Psoas muscle (tissue), 8 donors: ENCODE results near the gene MOCS3. TPM values are rescaled to one million over a fixed set of nuclear protein-coding genes. Genes with fewer than 3 reads are reported as not detected.

Experiments
- ATAC-seq, 4 donors: fragments of 200-7000 bp; cut with Tn5 transposase; one replicate each; pipeline ENCODE4 v1.9.1; 2020; ENCODE audit warnings: moderate library complexity in 3 of 4, mild to moderate bottlenecking in 2 of 4
- DNase-seq, 2 donors: peaks; one replicate each; pipeline ENCODE4 v3.0.0-alpha.2; 2020
- H3K27ac ChIP-seq: fragments of 200-600 bp; one replicate; pipeline ENCODE4 v1.8.0; 2022
- H3K27me3 ChIP-seq, 3 donors: fragments of 200-600 bp in 1 of 3; one replicate each; pipeline versions ENCODE4 v1.6.1 to v1.8.0; 2013 to 2022; ENCODE audit warnings: low read length in 2 of 3, mild to moderate bottlenecking in 2 of 3, moderate library complexity in 1 of 3; ENCODE audit not compliant: insufficient read depth in 3 of 3
- H3K36me3 ChIP-seq, 2 donors: fragments of 200-600 bp in 1 of 2; one replicate each; pipeline versions ENCODE4 v1.6.1 to v1.8.0; 2013 to 2022; ENCODE audit warnings: low read depth in 1 of 2, mild to moderate bottlenecking in 1 of 2, moderate library complexity in 1 of 2; ENCODE audit not compliant: insufficient read depth in 1 of 2
- H3K4me1 ChIP-seq: fragments of 200-600 bp; one replicate; pipeline ENCODE4 v1.8.0; 2022
- H3K4me3 ChIP-seq: fragments of 200-600 bp; one replicate; pipeline ENCODE4 v1.8.0; 2022; ENCODE audit warnings: mild to moderate bottlenecking
- H3K9me3 ChIP-seq: fragments of 200-600 bp; one replicate; pipeline ENCODE4 v1.8.0; 2022
- WGBS, 3 donors: extraction: QIAGEN DNeasy Blood & Tissue Kit; methylation state at CpG; one replicate each; pipeline versions ENCODE4 v1.1.6 to v1.1.7; 2013; 5-methylcytosine and 5-hydroxymethylcytosine counted together
- intact Hi-C, 2 donors: fragments of 100-400 bp; cut with DNase I; formaldehyde crosslinking; loops; one replicate each; pipeline versions ENCODE4 v1.11.0 to v1.14.2; 2022
- polyA plus RNA-seq, 3 donors: library from polyadenylated mRNA; stranded (reverse); fragments of 200-250 nt; gene quantifications; one replicate each; pipeline ENCODE4 v1.2.3, GENCODE V29; 2013
- total RNA-seq, 4 donors: library from RNA; stranded (reverse); fragmentation: NEBNext Ultra II Directional in 2 of 4; extraction: Animal tissue kit (Norgen Biotek cat#: 25700) in 2 of 4; gene quantifications; one replicate each; pipeline versions ENCODE4 v1.2.1 to v1.2.4, GENCODE V29; 2021 to 2023
- TF ChIP-seq, protein P1 (sequence below): fragments of 200-600 bp; IDR thresholded peaks from one replicate; pipeline ENCODE4 v1.8.0; 2022; ENCODE audit warnings: antibody characterized with exemption
- donor health status: healthy with polysubstance abuse.
- donor health status: DM: no; HTN: no; CAD: no; lungs with moderate emphysema.
- donor health status: Bipolar disorder and iron deficiency.
- donor health status: healthy.
- donor health status: DM: yes; HTN: yes; CAD: no.
- donor health status: DM: no; HTN: no; CAD: no.
- donor health status: DM: no; HTN: no; CAD: no.
- donor health status: DM: yes; HTN: yes; CAD: no.

Gene MOCS3
- total and polyA plus RNA-seq, 7 donors: 2.1 to 5.9 (median 3.5) TPM

DNA sequence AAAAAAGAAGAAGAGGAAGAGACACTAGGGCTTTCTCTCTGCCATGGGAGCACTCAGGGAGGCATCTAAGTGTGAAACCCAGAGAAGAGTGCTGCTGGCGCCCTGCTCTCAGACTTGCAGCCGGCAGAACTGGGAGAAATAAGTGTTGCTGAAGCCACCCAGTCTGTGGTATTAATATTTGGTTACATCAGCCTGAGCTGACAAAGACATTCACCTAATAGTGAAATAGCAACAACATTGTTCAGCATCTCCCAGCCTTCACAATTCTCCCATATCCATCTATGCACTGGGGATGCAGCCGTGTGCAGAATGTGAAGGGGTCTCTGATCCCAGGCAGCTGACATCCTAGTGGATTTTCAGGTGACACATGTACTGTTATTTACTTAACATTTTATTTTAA, 52.3 kb downstream of the MOCS3 start:
- H3K9me3 ChIP-seq: no peaks in the 10 kb centered on the region
- no peaks in the 10 kb centered on the region for H3K4me1 ChIP-seq
- ATAC-seq: no peak
- no peak overlapping the region for H3K4me3 ChIP-seq
- H3K36me3 ChIP-seq: no peaks in the 10 kb centered on the region
- H3K27me3 ChIP-seq: peaks cover 0 to 31% (median 6%) of the 10 kb centered on the region in 3 donors
- DNase-seq: no peak
- intact Hi-C loops: no loop called here
- TF ChIP-seq, protein P1, sequence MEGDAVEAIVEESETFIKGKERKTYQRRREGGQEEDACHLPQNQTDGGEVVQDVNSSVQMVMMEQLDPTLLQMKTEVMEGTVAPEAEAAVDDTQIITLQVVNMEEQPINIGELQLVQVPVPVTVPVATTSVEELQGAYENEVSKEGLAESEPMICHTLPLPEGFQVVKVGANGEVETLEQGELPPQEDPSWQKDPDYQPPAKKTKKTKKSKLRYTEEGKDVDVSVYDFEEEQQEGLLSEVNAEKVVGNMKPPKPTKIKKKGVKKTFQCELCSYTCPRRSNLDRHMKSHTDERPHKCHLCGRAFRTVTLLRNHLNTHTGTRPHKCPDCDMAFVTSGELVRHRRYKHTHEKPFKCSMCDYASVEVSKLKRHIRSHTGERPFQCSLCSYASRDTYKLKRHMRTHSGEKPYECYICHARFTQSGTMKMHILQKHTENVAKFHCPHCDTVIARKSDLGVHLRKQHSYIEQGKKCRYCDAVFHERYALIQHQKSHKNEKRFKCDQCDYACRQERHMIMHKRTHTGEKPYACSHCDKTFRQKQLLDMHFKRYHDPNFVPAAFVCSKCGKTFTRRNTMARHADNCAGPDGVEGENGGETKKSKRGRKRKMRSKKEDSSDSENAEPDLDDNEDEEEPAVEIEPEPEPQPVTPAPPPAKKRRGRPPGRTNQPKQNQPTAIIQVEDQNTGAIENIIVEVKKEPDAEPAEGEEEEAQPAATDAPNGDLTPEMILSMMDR: no peak
- H3K27ac ChIP-seq: no peak overlapping the region
- WGBS, 3 donors: 80 to 88% (median 81%) methylated on average over 3 of the region's 3 CpGs

DNA sequence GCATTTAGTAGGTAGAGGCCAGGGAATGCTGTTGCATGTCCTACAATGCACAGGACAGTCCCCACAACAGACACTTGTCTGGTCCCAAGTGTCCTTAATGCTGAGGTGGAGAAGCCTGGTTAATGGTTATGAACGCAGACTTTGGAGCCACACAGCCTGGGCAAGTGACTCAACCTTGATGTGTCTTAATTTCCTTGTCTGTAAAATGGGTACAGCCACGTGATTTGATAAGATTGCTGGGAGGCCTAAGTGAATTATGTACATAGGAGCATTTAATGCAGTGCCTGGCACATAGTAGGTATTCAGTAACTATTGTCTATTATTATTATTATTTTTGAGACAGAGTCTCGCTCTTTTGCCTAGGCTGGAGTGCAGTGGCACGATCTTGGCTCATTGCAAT, 52.9 kb downstream of the MOCS3 start:
- DNase-seq (no peak), ATAC-seq (no peak)
- Histone ChIP-seq H3K27ac (no peak overlapping the region), H3K9me3 (no peaks in the 10 kb centered on the region), H3K4me1 (no peaks in the 10 kb centered on the region), H3K36me3 (no peaks in the 10 kb centered on the region), H3K27me3 (peaks cover 0 to 31% (median 5%) of the 10 kb centered on the region in 3 donors), H3K4me3 (no peak overlapping the region)
- TF ChIP-seq, protein P1: no peak
- 91 to 92% (median 91%) methylated on average over 4 of the region's 4 CpGs for WGBS, 3 donors
- intact Hi-C loops: no loop called here

DNA sequence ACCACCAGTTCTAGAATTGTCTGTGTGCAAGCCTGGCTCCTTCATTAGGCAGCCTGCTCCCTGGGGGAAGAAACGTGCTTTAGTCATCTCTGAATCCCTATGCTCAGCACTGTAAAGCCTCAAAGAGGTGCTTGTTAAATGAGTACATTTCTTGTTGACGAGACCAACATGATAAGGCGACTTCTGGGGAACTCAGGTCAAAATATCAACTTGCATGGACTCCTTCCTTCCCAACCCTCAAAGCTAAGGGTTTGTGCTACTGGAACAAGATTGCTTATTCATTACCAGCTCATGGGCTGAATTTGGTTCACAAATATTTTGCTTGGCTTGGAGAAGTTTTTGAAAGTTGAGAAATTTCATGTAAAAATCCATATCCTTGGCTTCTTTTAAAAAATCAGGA, 53.7 kb downstream of the MOCS3 start:
- no peak overlapping the region for H3K27ac ChIP-seq
- intact Hi-C loops: no loop called here
- 63 to 69% (median 65%) methylated on average over 3 of the region's 3 CpGs for WGBS, 3 donors
- H3K4me1 ChIP-seq: no peaks in the 10 kb centered on the region
- TF ChIP-seq, protein P1: no peak
- H3K9me3 ChIP-seq: no peaks in the 10 kb centered on the region
- no peak for DNase-seq
- no peaks in the 10 kb centered on the region for H3K36me3 ChIP-seq
- no peak overlapping the region for H3K4me3 ChIP-seq
- ATAC-seq: no peak
- peaks cover 0 to 37% (median 5%) of the 10 kb centered on the region in 3 donors for H3K27me3 ChIP-seq

Other genes with a start within 250 kb of the MOCS3 start
- gene PARD6B, start 227.2 kb upstream of the MOCS3 start, total RNA-seq: 1 to 10 TPM in 3 of 4 donors, under 1 TPM in 1; 0.64 to 5.0 (median 1.8) TPM
- gene PARD6B, start 227.2 kb upstream of the MOCS3 start, polyA plus RNA-seq: under 1 TPM; 0.27 to 0.97 (median 0.44) TPM
- 1 to 10 TPM in 2 of 4 donors, under 1 TPM in 2; 0.24 to 1.9 (median 1.1) TPM for gene BCAS4, start 163.8 kb upstream of the MOCS3 start, total RNA-seq
- under 1 TPM; 0.28 to 0.38 (median 0.31) TPM for gene BCAS4, start 163.8 kb upstream of the MOCS3 start, polyA plus RNA-seq
- gene ADNP, start 27.4 kb upstream of the MOCS3 start, total RNA-seq: 10 to 100 TPM; 34.2 to 40.1 (median 37.9) TPM
- 10 to 100 TPM; 13.3 to 30.1 (median 13.4) TPM for gene ADNP, start 27.4 kb upstream of the MOCS3 start, polyA plus RNA-seq
- gene DPM1, start 286 bp upstream of the MOCS3 start, total RNA-seq: 10 to 100 TPM; 24.6 to 59.6 (median 38.3) TPM
- gene DPM1, start 286 bp upstream of the MOCS3 start, polyA plus RNA-seq: 100 to 1,000 TPM in 1 of 3 donors, 10 to 100 TPM in 2; 65.7 to 120 (median 66.8) TPM
- gene KCNG1, start 64.3 kb downstream of the MOCS3 start, total RNA-seq: not detected
- gene KCNG1, start 64.3 kb downstream of the MOCS3 start, polyA plus RNA-seq: under 1 TPM; 0.03 to 0.12 (median 0.03) TPM